Osteoblast (primary cell): ENCODE measurements around the gene RAN. TPM values are rescaled to one million over a fixed set of nuclear protein-coding genes. Genes with fewer than 3 reads are reported as not detected.

Experiments
- DNase-seq: peaks from one replicate; pipeline ENCODE4 v3.0.0; 2011; ENCODE audit warnings: low spot score, mixed read lengths; ENCODE audit not compliant: insufficient read length; ENCODE audit errors: missing footprints
- H2AFZ ChIP-seq: 2 replicates; pipeline ENCODE4 v1.6.0; 2011; ENCODE audit warnings: mild to moderate bottlenecking, low read length
- H3K27ac ChIP-seq: 2 replicates; pipeline ENCODE4 v1.5.1; 2011; ENCODE audit warnings: mild to moderate bottlenecking, low read depth, low read length, moderate library complexity
- H3K27me3 ChIP-seq: 2 replicates; pipeline ENCODE4 v1.6.0; 2012; ENCODE audit warnings: mild to moderate bottlenecking, control low read depth, inconsistent platforms, low read length, moderate library complexity; ENCODE audit not compliant: insufficient read depth
- H3K36me3 ChIP-seq: 2 replicates; pipeline ENCODE4 v1.5.1; 2011; ENCODE audit warnings: mild to moderate bottlenecking, low read length, control low read depth, moderate library complexity; ENCODE audit not compliant: insufficient read depth
- H3K4me1 ChIP-seq: 2 replicates; pipeline ENCODE4 v1.5.1; 2011; ENCODE audit warnings: mild to moderate bottlenecking, low read length, control low read depth, moderate library complexity; ENCODE audit not compliant: insufficient read depth
- H3K4me2 ChIP-seq: 2 replicates; pipeline ENCODE4 v1.6.0; 2011; ENCODE audit warnings: mild to moderate bottlenecking, low read length; ENCODE audit not compliant: insufficient read depth
- H3K4me3 ChIP-seq: fragments of 200-600 bp; sonication (generic); 3 replicates; pipeline ENCODE4 v1.5.1; 2012; ENCODE audit warnings: mild to moderate bottlenecking, low read length, inconsistent platforms; ENCODE audit not compliant: insufficient read depth
- H3K79me2 ChIP-seq: 2 replicates; pipeline ENCODE4 v1.6.0; 2012; ENCODE audit warnings: mild to moderate bottlenecking, low read length, control low read depth, inconsistent platforms; ENCODE audit not compliant: insufficient read depth
- H3K9me3 ChIP-seq: 2 replicates; pipeline ENCODE4 v1.5.1; 2011; ENCODE audit warnings: low read depth, low read length, control low read depth
- H4K20me1 ChIP-seq: 2 replicates; pipeline ENCODE4 v1.6.0; 2012; ENCODE audit warnings: mild to moderate bottlenecking, low read length, control low read depth; ENCODE audit not compliant: insufficient read depth
- total RNA-seq: library from RNA; depleted of rRNA; stranded (reverse); fragments of >200 nt; gene quantifications from 2 replicates; pipeline ENCODE4 v1.2.3, GENCODE V29; 2012
- TF ChIP-seq, protein P1 (sequence below): IDR thresholded peaks from 2 replicates; pipeline ENCODE4 v1.5.1; 2011; ENCODE audit warnings: mild to moderate bottlenecking, low read depth, low read length, moderate library complexity; ENCODE audit errors: extremely low read depth

The RAN gene
- total RNA-seq, 1 donor: 436 TPM

DNA sequence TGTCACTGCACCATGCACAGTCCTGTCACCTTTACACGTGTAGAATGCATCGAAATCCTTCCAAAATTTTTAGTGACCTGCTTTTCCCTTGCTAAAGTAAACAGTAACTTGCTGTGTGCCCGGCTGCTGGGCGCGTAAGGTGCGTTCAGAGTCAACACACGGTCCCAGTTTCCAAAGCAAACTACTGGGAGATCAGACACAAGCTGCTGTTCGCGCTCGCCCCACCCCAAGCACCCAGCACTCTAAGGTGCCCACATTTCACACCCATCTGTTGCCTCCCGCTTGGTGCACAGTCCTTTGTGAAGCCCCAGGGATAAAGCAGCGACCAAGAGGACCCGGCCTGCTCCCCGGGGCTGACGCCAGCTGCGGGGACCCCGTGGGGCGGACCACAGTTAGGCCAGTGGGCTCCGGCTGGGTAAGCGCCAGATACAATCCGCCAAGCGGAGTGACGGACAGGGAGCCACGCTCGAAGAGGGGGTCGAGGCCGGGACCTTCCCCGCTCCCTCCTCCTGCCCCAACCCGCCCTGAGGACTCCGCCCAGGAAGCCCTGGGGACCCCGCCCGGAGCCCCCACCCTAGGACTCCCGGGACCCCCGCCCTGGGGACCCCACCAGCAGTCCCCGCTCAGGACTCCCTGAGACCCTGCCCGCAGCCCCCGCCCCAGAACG is 33.4 kb upstream of the RAN start:
- Histone ChIP-seq H3K4me2 (peak overlapping the region; percentile 93), H3K79me2 (peaks cover 45% of the 10 kb centered on the region), H3K27ac (peak overlapping the region; percentile 28), H3K4me3 (peak overlapping the region; percentile 86), H2AFZ (peak overlapping the region; percentile 85), H3K4me1 (peaks cover 10% of the 10 kb centered on the region), H3K36me3 (peaks cover 2% of the 10 kb centered on the region), H3K9me3 (no peaks in the 10 kb centered on the region), H3K27me3 (no peaks in the 10 kb centered on the region), H4K20me1 (peaks cover 10% of the 10 kb centered on the region)
- TF ChIP-seq, protein P1, sequence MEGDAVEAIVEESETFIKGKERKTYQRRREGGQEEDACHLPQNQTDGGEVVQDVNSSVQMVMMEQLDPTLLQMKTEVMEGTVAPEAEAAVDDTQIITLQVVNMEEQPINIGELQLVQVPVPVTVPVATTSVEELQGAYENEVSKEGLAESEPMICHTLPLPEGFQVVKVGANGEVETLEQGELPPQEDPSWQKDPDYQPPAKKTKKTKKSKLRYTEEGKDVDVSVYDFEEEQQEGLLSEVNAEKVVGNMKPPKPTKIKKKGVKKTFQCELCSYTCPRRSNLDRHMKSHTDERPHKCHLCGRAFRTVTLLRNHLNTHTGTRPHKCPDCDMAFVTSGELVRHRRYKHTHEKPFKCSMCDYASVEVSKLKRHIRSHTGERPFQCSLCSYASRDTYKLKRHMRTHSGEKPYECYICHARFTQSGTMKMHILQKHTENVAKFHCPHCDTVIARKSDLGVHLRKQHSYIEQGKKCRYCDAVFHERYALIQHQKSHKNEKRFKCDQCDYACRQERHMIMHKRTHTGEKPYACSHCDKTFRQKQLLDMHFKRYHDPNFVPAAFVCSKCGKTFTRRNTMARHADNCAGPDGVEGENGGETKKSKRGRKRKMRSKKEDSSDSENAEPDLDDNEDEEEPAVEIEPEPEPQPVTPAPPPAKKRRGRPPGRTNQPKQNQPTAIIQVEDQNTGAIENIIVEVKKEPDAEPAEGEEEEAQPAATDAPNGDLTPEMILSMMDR: no peak
- DNase-seq: no peak

DNA sequence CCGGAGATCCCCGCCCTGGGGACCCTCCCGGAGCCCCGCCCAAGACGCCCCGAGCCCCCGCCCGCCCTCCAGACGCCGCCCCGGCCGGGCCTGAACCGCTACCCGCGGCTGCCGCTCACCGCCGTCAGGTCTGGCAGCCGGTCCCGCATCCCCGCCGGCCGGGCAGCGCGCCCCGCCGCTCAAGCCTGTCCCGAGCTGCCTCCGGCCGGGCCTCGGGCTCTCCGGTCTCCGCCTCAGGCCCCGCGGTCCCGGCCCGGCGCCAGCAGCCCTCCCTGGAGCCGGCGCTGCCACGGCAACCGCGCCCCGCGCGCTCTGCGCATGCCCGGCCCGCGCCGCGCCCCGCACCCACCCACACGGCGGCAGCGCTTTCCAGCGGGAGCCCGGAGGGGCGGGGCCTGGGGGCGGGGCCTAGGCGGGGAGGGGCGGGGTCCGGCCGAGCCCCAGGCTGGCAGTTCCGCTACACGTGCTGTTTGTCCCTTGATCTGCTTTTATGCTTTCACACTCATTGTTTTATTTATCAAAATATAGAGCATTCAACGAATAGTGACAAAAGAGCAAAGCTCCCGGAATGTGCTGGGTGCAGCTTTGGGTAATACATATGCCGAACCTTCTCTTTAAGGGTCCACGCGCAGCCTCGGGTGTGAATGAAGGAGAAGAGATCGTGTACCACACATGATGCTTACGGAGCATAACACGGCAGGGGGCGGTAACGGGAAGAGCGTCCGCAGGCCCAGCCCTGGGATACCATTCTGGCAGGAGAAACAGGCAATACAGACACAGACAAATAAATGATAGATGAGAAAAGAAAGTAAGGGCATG is 32.7 kb upstream of the RAN start, which contains the start of gene STX2:
Gene STX2 (minus strand): TSS at position 300 of the 819 bp plus-strand sequence. CDS start 151 bp downstream, at position 149.
- Histone ChIP-seq H3K36me3 (peaks cover 2% of the 10 kb centered on the region), H3K4me3 (peak within 1 kb of the TSS; percentile 86), H3K4me1 (peaks cover 10% of the 10 kb centered on the region), H2AFZ (peak within 1 kb of the TSS; percentile 89), H3K9me3 (no peaks in the 10 kb centered on the region), H3K79me2 (peaks cover 39% of the 10 kb centered on the region), H3K4me2 (peak within 1 kb of the TSS; percentile 93), H3K27me3 (no peaks in the 10 kb centered on the region), H3K27ac (peak within 1 kb of the TSS; percentile 28), H4K20me1 (peaks cover 8% of the 10 kb centered on the region)
- TF ChIP-seq, protein P1: peak; percentile 38
- DNase-seq: peak; percentile 99

DNA sequence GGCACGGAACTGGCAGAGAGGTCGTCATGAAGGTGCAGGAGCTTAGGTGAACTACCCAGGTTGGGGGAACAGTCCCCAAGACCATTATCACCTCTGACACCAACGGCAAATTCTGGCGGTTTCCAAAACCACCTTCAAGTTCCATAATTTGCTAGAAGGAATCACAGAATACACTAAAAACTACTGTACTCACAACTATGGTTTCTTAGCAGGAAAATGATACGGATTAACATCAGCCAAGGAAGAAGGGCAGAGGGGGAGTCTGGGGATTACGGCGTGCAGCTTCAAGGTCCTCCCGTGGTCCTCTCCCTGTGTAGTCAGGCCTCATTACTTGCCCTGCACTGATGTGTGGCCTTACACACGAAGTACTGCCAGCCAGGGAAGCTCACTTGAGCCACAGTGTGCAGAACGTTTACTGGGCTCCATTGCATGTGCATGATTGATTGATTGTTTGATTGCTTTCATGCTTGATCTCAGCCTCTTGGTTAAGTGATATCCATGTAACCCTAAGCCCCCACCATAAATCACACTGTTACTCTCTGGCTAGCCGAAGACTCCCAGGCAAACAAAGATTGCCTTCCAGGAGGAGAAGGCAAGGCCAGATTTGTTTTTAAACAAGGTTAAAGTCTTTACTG is 32.0 kb upstream of the RAN start:
- TF ChIP-seq, protein P1: no peak
- H3K4me1 ChIP-seq: peaks cover 10% of the 10 kb centered on the region
- H3K9me3 ChIP-seq: no peaks in the 10 kb centered on the region

More for the DNA sequence above, 32.0 kb upstream of the RAN start:
- Histone ChIP-seq H3K27me3 (no peaks in the 10 kb centered on the region), H3K27ac (no peak overlapping the region), H2AFZ (peak overlapping the region; percentile 89), H3K4me2 (peak overlapping the region; percentile 90), H3K79me2 (peaks cover 35% of the 10 kb centered on the region), H3K36me3 (peaks cover 1% of the 10 kb centered on the region), H3K4me3 (peak overlapping the region; percentile 86), H4K20me1 (peaks cover 8% of the 10 kb centered on the region)
- DNase-seq: no peak
